CMK (cell line): ENCODE measurements around the gene DNAH2.

Experiments
- DNase-seq: peaks from one replicate; pipeline ENCODE4 v3.0.0-alpha.2; 2010; ENCODE audit warnings: low read depth

Gene DNAH2

DNA sequence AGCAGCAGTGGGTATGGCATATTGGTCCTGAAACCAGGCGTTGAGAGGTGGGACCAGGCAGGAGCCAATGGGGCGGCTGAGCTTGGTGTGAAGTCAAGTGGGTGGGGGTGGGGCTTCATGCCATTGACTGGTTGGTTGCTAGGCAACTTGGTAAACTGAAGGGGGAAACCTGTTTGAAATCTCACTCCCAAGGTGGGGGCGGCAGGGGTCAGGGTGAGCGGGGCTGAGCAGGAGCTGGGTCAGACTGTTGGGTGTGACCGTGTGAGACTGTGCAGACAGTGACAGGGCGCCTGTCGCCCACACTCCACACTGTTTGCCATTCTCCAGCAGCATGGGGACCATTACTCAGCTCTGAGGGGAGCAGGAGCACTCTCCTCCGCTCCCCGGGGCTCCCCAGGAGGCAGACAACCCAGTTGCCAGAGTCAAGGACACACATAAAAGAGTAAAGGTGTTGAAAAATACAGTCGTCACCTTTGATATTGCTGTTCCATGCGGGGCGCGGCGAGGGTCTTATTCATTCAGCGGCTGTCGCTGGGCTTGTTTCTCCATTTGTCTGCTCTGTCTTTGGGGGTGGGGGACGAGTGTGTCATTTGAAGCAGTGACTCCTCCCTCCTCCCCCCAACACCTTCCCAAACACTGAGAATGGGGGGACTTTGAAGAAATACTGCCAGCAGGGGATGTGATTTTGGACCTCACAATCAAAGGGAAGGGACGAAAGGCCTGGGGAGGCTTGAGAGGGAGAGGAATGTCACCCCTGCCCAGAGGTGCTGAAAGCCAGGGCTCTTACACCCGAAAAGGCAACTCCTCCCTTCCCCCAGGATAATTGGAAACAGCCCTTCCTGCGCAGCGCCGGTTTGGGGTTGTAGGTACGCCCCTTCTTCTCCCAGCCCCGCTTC lies 13.7 kb upstream of the DNAH2 start:
- no peak for DNase-seq

DNA sequence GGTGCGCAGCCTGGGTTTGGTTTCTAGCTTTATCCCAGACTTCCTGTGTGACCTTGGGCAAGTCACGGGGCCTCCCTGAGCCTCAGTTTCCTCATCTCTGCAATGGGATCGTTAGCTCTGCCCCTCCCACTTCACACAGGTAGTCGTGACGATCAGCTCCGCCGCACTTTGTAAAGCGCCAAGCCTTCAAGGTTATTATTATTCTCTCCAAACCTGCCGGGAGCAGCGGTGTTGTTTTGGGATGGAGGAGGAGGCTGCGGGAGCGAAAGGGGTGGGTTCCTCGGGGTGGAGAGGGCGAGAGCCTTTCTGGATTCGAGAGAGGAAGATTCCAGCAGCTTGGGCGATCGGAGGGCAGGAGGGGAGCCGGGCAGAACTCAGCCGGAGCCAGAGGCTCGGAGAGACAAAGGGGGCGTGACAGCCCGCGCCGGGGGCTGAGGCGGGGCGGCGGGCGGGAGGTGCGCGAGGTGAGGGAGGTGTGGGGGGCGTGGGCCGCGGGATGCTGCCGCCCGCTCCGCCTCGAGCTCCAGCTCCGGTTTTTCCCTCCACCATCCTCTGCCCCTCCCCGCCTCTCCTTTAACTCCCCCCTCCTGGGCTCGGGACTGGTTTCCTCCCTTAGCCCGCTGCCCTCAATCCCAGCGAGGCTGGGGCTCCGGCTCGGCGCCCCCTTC lies 12.8 kb upstream of the DNAH2 start, which contains the start of gene EFNB3:
Gene EFNB3, plus strand, starts transcription at position 602 of the 668 bp plus-strand sequence. CDS start 397 bp downstream, outside the sequence.
- no peak for DNase-seq

DNA sequence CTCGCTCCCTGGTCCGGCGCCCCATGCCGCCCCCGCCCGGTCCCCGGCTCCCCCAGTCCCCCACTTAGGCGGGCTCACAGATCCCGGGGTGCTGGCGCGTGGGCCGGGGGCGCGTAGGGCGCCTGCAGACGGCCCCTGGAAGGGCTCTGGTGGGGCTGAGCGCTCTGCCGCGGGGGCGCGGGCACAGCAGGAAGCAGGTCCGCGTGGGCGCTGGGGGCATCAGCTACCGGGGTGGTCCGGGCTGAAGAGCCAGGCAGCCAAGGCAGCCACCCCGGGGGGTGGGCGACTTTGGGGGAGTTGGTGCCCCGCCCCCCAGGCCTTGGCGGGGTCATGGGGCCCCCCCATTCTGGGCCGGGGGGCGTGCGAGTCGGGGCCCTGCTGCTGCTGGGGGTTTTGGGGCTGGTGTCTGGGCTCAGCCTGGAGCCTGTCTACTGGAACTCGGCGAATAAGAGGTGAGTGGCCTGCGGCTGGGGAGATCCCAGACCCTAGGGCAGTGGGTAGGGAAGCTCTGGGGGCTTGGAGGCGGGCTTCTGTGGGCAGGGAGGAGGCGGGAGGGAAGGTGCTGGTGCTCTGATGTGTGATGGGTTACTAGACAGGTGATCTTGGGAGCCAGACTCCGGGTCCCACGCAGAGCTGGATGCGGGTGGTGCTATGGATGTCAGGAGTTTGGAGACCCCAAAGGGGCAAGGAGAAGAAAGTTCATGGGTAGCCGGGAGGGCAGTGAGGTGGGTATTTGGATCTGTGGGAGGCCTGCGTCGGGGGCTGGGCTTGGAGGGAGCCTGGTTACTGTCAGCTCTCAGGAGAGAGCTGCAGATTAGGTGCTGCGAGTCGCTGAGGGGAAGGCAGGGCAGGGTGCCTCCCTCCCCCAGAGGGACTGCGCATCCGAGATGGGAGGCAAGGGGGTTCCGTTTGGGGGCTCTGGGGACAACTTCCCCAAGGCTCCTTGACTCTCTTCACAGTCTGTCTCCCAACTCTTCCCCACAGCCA lies 12.0 kb upstream of the DNAH2 start:
- DNase-seq, result no peak

DNA sequence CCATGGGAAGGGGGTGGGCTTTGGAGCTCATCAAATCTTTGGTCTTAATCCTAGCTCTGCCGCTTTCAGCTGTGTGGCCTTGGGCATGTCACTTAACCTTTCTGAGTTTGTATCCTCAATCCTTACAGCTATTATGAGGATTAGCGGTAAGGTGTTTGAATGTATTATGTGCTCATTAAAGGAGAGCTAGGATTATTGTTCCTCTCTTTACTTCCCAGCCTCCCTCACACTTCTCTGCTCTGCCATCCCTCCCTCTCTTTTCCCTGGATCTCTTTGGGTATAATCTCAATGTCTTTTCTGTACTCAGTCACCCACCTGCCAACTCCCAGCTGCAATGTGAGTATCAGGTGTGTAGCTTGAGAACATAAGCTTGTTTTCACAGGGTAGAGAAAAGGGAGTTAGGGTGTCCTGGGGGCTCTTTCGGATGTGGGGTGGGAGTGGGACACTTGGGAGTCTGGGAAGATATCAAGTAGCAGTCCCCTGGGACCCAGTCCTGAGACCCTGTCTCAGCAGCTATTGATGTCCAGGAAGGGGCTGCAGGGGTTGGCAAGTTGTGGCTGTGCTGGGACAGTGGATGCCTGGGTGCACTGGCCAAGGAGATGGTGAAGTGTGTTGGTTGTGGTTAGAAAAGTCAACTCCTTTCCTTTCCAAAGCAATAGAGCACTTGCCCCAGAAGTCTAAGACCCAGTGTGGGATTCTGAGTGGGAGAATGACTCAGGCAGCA lies 10.8 kb upstream of the DNAH2 start:
- DNase-seq, result no peak

DNA sequence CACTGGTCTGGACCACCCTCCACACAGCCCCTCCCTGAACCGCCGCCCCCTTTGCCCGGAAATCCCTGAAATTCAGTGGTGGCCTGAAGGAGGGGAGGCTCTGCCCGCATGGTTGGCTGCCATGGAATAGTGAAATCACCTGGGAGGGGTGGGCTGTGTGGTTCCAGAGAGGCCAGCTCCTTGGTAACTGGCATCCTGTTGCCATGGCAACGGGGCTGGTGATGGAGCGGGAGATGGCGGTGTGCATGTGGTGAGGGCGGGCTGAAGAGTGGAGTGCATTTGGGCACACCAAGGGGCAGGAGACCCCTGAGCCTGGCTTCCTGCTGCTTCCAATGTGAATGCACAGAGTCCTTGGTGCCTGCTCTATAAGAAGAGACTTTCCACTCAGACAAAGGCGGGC lies 10.1 kb upstream of the DNAH2 start:
- no peak for DNase-seq

DNA sequence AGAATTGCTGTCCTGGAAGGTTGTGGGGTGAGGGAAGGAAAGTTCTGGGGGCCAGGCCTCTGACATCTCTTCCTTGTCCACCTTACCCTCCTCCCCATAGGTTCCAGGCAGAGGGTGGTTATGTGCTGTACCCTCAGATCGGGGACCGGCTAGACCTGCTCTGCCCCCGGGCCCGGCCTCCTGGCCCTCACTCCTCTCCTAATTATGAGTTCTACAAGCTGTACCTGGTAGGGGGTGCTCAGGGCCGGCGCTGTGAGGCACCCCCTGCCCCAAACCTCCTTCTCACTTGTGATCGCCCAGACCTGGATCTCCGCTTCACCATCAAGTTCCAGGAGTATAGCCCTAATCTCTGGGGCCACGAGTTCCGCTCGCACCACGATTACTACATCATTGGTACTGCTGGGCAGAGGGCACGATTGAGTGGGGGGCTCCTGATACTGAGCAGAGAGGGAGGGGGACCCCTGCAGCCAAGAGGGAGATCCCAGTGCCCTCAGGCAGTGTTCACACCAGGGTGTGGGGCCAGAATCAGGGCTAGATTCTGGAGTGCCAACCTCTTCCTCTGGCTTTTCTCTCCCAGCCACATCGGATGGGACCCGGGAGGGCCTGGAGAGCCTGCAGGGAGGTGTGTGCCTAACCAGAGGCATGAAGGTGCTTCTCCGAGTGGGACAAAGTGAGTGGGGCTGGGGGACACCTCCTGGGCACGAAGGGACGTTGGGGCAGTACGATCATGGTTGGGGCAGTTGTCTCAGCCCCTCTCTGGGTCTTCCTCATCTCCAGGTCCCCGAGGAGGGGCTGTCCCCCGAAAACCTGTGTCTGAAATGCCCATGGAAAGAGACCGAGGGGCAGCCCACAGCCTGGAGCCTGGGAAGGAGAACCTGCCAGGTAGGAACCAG lies 9.4 kb upstream of the DNAH2 start:
- no peak for DNase-seq

DNA sequence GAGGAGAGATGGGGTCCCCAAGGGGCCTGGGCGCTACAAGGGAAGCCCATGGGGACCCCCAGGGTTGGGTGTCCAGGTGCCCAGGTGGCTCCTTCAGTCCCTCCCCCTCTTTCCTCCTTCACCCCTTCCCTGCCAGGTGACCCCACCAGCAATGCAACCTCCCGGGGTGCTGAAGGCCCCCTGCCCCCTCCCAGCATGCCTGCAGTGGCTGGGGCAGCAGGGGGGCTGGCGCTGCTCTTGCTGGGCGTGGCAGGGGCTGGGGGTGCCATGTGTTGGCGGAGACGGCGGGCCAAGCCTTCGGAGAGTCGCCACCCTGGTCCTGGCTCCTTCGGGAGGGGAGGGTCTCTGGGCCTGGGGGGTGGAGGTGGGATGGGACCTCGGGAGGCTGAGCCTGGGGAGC lies 8.5 kb upstream of the DNAH2 start:
- DNase-seq, result no peak

DNA sequence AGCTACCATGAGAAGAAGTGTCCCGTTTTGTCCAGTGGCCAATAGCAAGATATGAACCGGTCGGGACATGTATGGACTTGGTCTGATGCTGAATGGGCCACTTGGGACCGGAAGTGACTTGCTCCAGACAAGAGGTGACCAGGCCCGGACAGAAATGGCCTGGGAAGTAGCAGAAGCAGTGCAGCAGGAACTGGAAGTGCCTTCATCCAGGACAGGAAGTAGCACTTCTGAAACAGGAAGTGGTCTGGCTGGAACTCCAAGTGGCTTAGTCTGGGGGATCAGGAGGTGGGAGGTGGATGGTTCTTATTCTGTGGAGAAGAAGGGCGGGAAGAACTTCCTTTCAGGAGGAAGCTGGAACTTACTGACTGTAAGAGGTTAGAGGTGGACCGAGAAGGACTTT lies 7.2 kb upstream of the DNAH2 start:
- no peak for DNase-seq

DNA sequence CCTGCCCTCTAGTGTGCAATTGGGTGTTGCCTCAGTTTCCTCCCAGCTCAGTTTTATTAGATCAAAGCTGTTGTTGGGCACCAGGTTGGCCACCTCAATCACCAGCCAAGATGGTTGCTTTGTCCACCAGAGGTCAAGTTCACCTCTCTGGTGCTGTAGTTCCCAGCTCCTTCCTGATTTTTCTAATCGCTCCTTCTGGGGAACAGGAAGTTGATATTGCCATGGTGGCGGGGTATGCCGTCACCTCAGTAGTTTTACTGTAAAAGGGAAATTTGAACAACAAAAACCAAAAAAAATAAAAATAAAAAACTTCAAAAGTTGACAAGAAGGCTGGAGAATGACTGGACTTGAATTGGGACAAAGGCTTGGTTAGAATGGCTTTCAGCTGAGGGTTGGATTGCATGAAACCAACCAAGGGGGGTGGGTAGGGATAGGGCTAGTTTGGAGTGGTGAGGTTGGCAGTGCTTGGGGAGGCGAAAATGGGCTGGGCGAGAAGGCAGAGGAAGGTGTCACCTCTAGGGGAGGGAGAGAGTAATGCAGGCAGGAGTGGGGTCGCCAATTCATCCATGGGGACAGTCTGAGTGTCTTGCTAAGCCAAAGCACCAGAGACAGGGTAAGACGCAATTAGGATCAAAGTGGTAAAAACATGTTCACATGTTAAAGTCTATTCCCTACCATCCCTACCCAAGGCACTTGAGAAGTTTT lies 6.3 kb upstream of the DNAH2 start:
- DNase-seq, result no peak

DNA sequence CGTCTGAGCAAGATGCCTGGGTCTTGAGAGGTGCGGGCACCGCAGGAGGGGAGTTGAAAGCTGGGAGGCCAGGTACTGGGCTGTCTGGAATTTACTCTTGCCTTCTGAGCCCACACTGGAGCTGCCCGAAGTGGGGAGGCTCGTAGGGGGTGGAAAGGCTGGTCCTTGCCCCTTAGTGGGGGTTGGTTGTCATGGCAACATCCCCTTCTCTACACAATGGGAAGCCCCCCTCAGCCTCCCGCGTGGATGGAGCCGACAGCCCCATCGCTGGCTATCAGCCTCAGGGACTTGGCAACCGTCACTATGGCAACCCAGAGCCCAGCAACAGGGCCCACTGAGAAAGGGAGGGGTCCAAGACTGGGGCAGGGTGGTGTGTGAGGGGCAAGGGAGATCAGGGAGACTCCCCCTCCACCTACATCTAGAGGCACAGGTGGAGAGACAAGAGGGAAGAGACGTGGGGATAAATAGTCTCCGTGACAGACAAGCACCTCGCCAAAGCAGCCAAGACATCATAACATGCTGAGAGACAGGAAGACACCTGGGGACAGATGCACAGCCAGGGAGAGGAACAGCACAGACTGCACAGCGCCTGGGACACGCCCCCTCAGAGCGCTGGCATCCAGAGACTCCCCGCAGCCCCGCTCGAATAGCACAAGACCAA lies 5.3 kb upstream of the DNAH2 start:
- no peak for DNase-seq

DNA sequence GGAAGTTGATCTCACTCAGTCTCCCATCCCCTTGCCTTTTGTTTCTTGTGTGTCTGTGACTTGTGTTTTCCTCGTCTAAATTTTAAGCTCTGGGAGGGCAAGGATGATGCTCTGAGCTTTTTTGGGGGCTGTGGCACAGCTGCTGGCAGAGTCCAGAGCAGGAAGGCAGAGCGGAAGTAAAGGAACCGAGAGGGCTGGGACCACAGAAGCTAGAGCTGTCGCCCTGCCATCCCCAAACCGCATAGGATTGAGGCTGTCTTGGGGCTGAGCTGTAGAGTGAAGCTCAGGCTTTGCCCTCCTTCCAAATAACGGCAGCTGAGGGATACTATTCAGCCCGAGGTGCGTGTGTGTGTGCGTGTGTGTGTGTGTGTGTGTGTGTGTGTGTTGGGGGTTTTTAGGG lies 3.8 kb upstream of the DNAH2 start:
- DNase-seq, result no peak

DNA sequence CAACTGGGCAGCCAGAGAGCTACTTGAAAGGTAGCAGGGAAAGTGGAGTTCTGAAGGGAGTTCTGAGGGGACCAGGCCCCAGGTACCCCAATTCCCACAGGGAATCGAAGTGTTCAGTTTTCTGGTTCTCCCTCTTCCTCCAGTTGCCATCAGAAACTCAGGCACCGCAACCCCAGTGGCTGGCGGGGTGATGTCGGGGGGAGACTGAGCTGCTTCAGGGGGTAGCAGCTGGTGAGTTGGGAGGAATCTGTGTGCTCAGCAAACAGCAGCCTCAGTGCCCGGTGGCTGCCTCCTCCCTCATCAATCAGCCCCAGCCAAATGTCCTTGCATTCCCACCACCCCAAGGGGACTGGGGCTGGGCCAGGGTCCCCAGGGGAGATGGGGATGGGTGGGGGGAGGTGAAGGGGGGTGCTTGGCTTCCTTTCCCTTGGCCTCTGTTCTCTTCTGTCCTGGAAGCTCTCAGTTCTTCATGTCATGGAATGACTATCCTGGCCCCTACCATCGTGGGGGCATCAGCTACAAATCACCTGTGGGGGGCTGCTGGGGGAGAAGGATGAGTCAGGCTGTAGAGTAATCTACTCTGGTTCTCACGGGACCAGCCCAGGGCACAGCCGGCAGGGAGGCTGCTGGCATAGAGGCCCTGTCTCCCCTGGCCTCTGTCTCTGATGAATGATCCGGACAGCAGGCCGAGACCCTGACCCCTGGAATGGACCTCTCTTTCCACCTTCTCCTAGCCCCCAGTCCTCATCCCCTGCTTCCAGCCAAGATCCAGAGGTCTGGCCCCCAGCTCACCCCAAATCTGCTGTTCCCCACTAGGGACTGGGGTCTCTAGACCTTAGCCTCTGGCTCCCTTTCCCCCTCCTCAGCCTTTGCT lies 2.6 kb upstream of the DNAH2 start:
- no peak for DNase-seq

DNA sequence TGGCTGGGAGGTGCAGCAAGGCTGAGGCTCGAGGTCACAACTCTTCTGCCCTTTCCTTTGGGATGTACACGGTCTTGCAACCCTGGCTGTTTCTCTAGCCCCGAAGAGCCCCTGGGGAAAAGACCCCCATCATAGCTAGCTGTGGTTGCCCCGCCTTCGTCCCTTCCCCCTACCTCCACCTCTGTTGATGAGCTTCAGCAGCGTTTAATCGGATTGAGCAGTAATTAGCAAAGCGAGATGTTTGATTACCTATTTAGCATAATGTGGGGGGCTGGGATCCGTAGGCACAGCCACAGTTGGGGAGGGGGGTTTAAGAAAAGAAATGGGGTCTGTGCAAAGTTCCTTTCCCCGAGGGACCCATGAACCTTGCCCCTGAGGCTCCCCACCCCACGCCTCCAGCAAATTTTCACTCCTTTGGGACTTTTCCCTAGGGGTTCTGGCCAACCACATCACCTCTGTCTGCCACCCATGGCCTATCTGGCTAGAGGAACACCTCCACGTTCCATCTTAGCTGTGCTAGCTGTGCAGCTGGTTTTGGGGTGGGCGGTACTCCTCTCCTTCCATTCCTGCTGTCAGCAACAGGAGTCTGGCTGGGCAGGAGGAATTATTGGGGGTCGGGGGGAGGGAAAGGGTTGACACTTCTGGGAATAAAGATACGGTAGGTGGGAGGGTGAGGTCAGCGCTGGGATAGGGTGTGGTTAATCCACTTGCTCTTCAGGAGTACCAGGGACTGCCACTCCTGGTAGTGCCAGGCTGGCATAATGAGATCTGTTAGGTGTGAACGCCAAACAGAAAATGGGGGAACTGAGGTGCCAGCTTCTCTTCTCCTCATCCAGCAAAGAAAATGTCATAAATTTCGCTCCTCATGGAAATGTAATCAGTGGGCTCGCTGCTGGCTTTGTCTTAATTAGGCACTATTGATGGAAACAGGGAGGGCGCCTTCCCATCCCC lies 1.3 kb upstream of the DNAH2 start:
- DNase-seq, result no peak

DNA sequence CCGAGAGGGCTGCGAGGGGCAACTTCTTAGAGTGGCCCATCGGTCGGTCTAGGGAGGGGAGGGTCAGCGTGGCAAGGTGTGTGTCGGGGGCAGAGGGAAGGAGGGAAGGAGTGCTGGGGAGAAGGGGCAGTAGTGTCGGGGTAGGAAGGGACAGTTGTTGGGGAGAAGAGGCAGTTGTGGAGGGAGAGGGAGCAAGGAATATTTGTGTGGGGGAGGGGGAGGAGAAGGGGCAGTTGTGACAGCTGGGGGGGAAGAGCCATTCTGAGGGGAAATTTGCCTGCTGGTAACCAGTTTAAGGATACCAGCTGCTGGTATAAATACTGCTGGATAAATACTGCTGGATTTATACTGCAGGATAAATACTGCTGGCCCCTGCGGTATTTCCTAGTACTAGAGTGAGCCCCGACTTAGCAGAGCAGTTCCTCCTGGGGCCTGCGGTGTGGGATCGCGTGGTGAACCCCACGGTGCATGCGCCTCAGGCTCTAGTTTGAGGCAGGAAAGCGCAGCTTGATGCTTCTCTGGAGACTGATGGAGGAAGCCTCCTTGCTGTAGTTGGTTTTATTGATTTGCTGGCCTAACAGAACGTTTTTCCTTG lies 309 bp downstream of the DNAH2 start:
- no peak for DNase-seq

DNA sequence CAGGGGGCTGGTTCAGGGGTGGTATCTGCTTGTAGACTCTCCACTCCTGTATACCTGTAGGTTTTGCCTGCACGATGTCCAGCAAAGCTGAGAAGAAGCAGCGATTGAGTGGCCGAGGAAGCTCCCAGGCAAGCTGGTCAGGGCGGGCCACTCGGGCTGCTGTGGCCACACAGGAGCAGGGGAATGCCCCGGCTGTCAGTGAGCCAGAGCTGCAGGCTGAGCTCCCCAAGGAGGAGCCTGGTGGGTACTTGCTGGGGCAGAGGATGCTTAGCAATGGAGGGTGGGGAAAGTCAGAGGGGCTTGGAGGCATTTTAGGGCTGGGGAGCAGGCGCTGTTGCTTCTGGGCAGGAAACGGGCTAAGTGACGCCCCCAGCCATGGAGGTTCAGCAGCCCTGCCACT lies 2.1 kb downstream of the DNAH2 start:
- DNase-seq, result no peak

DNA sequence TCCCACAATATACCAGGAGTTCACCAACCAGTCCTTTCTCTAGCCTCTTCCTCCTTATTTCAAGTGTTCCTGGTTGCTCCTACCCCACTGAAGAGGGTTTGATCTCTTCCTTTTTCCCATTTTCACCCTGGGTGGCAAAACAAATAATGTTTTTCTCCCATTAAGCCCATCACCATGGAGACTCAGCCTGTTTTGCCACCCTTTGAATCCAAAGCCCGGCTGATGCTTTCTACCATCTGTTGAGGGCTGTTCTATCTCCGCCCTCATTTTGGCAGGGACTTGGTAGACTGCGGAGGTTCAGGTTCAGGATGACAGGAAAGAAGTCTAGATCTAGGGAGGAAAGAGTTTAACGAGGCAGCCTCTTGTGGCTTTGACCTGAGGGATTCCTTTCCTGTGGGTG lies 2.6 kb downstream of the DNAH2 start:
- DNase-seq, result no peak

DNA sequence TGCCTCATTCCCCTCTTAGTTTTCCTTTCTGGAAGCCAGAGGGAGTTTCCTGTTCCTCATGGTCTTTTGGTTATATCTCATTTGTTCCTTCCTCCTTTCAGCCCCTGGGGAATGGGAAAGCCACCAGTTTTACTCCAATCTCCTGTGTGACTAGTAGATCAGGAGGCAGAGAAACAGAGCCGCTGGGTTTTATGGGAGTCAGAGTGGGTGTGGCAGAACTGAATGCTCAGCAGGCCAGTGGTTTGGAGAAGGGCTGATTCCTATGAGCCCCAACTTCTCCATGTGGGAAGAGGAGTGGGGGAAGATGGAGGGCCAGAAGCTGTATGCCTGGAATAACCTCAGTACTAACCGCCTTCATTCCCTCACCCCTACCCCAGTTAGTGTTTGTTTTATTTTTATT lies 4.1 kb downstream of the DNAH2 start:
- no peak for DNase-seq
